SK-N-SH (cell line): Measurements from ENCODE around the gene KNCN. TPM values are rescaled to one million over a fixed set of nuclear protein-coding genes. Genes with fewer than 3 reads are reported as not detected.

Source experiments
- CTCF ChIA-PET: fragments of 300-600, 350-600 bp; formaldehyde crosslinking; extraction: SDS; loops from one replicate; lab custom pipeline; 2021; lab: Yijun Ruan, JAX
- POLR2A ChIA-PET: fragments of 350-600 bp; sonication (Branson Sonifier 250); formaldehyde crosslinking; extraction: SDS; loops from one replicate; lab custom pipeline; 2020; ENCODE audit warnings: antibody characterized with exemption, inconsistent platforms; lab: Yijun Ruan, JAX
- DNase-seq: peaks from one replicate; pipeline ENCODE4 v3.0.0; 2012
- H2AFZ ChIP-seq: fragments of 200-600 bp; sonication (generic); 2 replicates; pipeline ENCODE4 v1.8.1; 2016; ENCODE audit warnings: antibody characterized with exemption, mild to moderate bottlenecking, low read depth
- H3F3A ChIP-seq: fragments of 200-600 bp; sonication (generic); replicated peaks from 2 replicates; pipeline ENCODE3; 2016; ENCODE audit warnings: antibody characterized with exemption, mild to moderate bottlenecking; ENCODE audit not compliant: insufficient read depth
- H3K27ac ChIP-seq, 2 experiments: fragments of 200-500 bp in 1 of 2; fragments of 200-600 bp in 1 of 2; sonication (Bioruptor generic) in 1 of 2; sonication (generic), shearing (Covaris generic) in 1 of 2; 2 replicates each; pipeline versions ENCODE4 v1.5.1 to v1.6.1; 2014 to 2016; ENCODE audit warnings: low read depth in 2 of 2, inconsistent platforms in 1 of 2, low read length in 1 of 2, mild to moderate bottlenecking in 1 of 2, mixed read lengths in 1 of 2
- H3K27me3 ChIP-seq: fragments of 200-600 bp; sonication (generic), shearing (Covaris generic); 2 replicates; pipeline ENCODE4 v1.6.1; 2016; ENCODE audit warnings: mixed run types; ENCODE audit not compliant: insufficient read depth
- H3K36me3 ChIP-seq, 2 experiments: fragments of 200-500 bp in 1 of 2; fragments of 200-600 bp in 1 of 2; sonication (Bioruptor generic) in 1 of 2; sonication (generic) in 1 of 2; replicated peaks in 1 of 2; 2 replicates each; pipeline versions ENCODE3 to v1.5.1; 2014 to 2016; ENCODE audit warnings: low read length in 1 of 2, mild to moderate bottlenecking in 1 of 2; ENCODE audit not compliant: insufficient read depth in 2 of 2, control insufficient read depth in 1 of 2
- H3K4me1 ChIP-seq, 2 experiments: fragments of 200-500 bp in 1 of 2; fragments of 200-600 bp in 1 of 2; sonication (Bioruptor generic) in 1 of 2; sonication (generic), shearing (Covaris generic) in 1 of 2; 2 replicates each; pipeline versions ENCODE4 v1.5.1 to v1.6.1; 2014 to 2016; ENCODE audit warnings: low read depth in 1 of 2, low read length in 1 of 2, mixed run types in 1 of 2; ENCODE audit not compliant: insufficient read depth in 2 of 2, control insufficient read depth in 1 of 2
- H3K4me2 ChIP-seq: fragments of 200-600 bp; sonication (generic), shearing (Covaris generic); 2 replicates; pipeline ENCODE4 v1.6.1; 2017; ENCODE audit warnings: mixed run types
- H3K4me3 ChIP-seq, 2 experiments: fragments of 200-500 bp in 1 of 2; fragments of 200-600 bp in 1 of 2; sonication (Bioruptor generic) in 1 of 2; sonication (generic), shearing (Covaris generic) in 1 of 2; 2 replicates each; pipeline versions ENCODE4 v1.5.1 to v1.8.1; 2014 to 2016; ENCODE audit warnings: low read depth in 2 of 2, inconsistent platforms in 1 of 2, low read length in 1 of 2, mild to moderate bottlenecking in 1 of 2, mixed read lengths in 1 of 2, moderate library complexity in 1 of 2
- H3K79me2 ChIP-seq: fragments of 200-600 bp; sonication (generic); 2 replicates; pipeline ENCODE4 v1.8.1; 2017; ENCODE audit warnings: mild to moderate bottlenecking; ENCODE audit not compliant: insufficient read depth
- H3K9ac ChIP-seq: fragments of 200-600 bp; sonication (generic); 2 replicates; pipeline ENCODE4 v1.6.1; 2017; ENCODE audit warnings: mixed run types
- H3K9me2 ChIP-seq: fragments of 200-600 bp; sonication (generic); 2 replicates; pipeline ENCODE4 v1.6.1; 2017; ENCODE audit warnings: mixed run types
- H3K9me3 ChIP-seq: fragments of 200-600 bp; sonication (generic); 2 replicates; pipeline ENCODE4 v1.6.1; 2017; ENCODE audit warnings: mixed run types, mild to moderate bottlenecking, moderate library complexity
- H4K20me1 ChIP-seq: fragments of 200-600 bp; sonication (generic); 2 replicates; pipeline ENCODE4 v1.6.1; 2017; ENCODE audit warnings: mild to moderate bottlenecking, mixed run types; ENCODE audit not compliant: insufficient read depth
- ELF1 ChIP-seq: IDR thresholded peaks from 2 replicates; pipeline ENCODE4 v1.4.0; 2012
- EP300 ChIP-seq, 2 experiments: IDR thresholded peaks; 2 replicates each; pipeline versions ENCODE4 v1.4.0 to v1.6.1; 2012; ENCODE audit warnings: borderline replicate concordance in 1 of 2, low read depth in 1 of 2, low read length in 1 of 2
- EZH2phosphoT487 ChIP-seq: fragments of 200-600 bp; sonication (generic); IDR thresholded peaks from 2 replicates; pipeline ENCODE4 v1.6.1; 2017; ENCODE audit warnings: low read depth, mixed run types, mild to moderate bottlenecking, antibody characterized with exemption, moderate library complexity, borderline replicate concordance
- FOXJ3 ChIP-seq: sonication (generic); formaldehyde crosslinking; IDR thresholded peaks from 2 replicates; pipeline ENCODE4 v1.5.1; 2020; ENCODE audit warnings: mild to moderate bottlenecking, missing genetic modification reagents
- FOXM1 ChIP-seq: IDR thresholded peaks from 2 replicates; pipeline ENCODE4 v1.4.0; 2012; ENCODE audit warnings: low read depth, mild to moderate bottlenecking
- GABPA ChIP-seq: IDR thresholded peaks from 2 replicates; pipeline ENCODE4 v1.4.0; 2012; ENCODE audit warnings: low read depth, mild to moderate bottlenecking
- GATA2 ChIP-seq: sonication (generic); formaldehyde crosslinking; IDR thresholded peaks from 2 replicates; pipeline ENCODE4 v1.5.0; 2020; ENCODE audit warnings: mild to moderate bottlenecking, missing genetic modification reagents
- JUND ChIP-seq: IDR thresholded peaks from 2 replicates; pipeline ENCODE4 v1.4.0; 2012
- MEF2A ChIP-seq: IDR thresholded peaks from 2 replicates; pipeline ENCODE4 v1.4.0; 2012; ENCODE audit warnings: low read depth, borderline replicate concordance
- NFIC ChIP-seq: IDR thresholded peaks from 2 replicates; pipeline ENCODE4 v1.4.0; 2012; ENCODE audit warnings: borderline replicate concordance
- NRF1 ChIP-seq: IDR thresholded peaks from 2 replicates; pipeline ENCODE4 v1.6.1; 2012; ENCODE audit warnings: low read depth, mild to moderate bottlenecking, low read length
- RCOR1 ChIP-seq: fragments of 150-350 bp; IDR thresholded peaks from 2 replicates; pipeline ENCODE4 v1.6.1; 2017; ENCODE audit warnings: antibody characterized with exemption, low read length
- RFX5 ChIP-seq: IDR thresholded peaks from 2 replicates; pipeline ENCODE4 v1.6.1; 2012; ENCODE audit warnings: mild to moderate bottlenecking, improper control_type of control experiment, low read length
- RXRA ChIP-seq: IDR thresholded peaks from 2 replicates; pipeline ENCODE4 v1.4.0; 2012; ENCODE audit warnings: low read depth, mild to moderate bottlenecking, borderline replicate concordance
- SIN3A ChIP-seq: IDR thresholded peaks from 2 replicates; pipeline ENCODE4 v1.6.1; 2012; ENCODE audit warnings: low read depth, mild to moderate bottlenecking, low read length, moderate library complexity, borderline replicate concordance
- TAF1 ChIP-seq: IDR thresholded peaks from 2 replicates; pipeline ENCODE4 v1.6.1; 2012; ENCODE audit warnings: low read depth, mild to moderate bottlenecking, low read length, moderate library complexity, borderline replicate concordance
- USF1 ChIP-seq: IDR thresholded peaks from 2 replicates; pipeline ENCODE4 v1.4.0; 2012; ENCODE audit warnings: low read depth, borderline replicate concordance
- WGBS: methylation state at CpG from one replicate; pipeline ENCODE4 v1.1.6; 2017; ENCODE audit warnings: low lambda C conversion rate; 5-methylcytosine and 5-hydroxymethylcytosine counted together
- polyA plus RNA-seq, 3 experiments: library from polyadenylated mRNA; depleted of rRNA; stranded (reverse); fragments of >200 nt; gene quantifications; 2 replicates each; pipeline ENCODE4 v1.2.3, GENCODE V29; 2012
- TF ChIP-seq, protein P1 (sequence below): IDR thresholded peaks from 2 replicates; pipeline ENCODE4 v1.6.1; 2012; ENCODE audit warnings: mild to moderate bottlenecking, low read depth, low read length, moderate library complexity
- TF ChIP-seq, protein P2 (sequence below): fragments of 150-350 bp; IDR thresholded peaks from 2 replicates; pipeline ENCODE4 v1.6.1; 2016; ENCODE audit warnings: mild to moderate bottlenecking, low read depth, low read length

The KNCN gene
- polyA plus RNA-seq, 1 of the 3 experiments (the other 2 are of a cell fraction), result not detected

GRCh38 chr1:46581681-46582455 lies 30.4 kb upstream of the KNCN start:
- Histone ChIP-seq H3F3A (no peaks in the 10 kb centered on the region), H3K36me3 (peaks cover 16 to 47% of the 10 kb centered on the region in 2 experiments), H3K4me2 (no peak overlapping the region), H2AFZ (no peak overlapping the region), H3K79me2 (no peaks in the 10 kb centered on the region), H4K20me1 (no peaks in the 10 kb centered on the region), H3K9ac (no peak overlapping the region), H3K4me1 (no peaks in the 10 kb centered on the region), H3K9me2 (no peaks in the 10 kb centered on the region), H3K4me3 (no peak overlapping the region), H3K27me3 (no peaks in the 10 kb centered on the region), H3K27ac (no peak overlapping the region), H3K9me3 (no peaks in the 10 kb centered on the region)
- POLR2A ChIA-PET, result no interaction called here
- TF ChIP-seq SIN3A (no peak), NRF1 (no peak), USF1 (no peak)
- TF ChIP-seq, protein P1, sequence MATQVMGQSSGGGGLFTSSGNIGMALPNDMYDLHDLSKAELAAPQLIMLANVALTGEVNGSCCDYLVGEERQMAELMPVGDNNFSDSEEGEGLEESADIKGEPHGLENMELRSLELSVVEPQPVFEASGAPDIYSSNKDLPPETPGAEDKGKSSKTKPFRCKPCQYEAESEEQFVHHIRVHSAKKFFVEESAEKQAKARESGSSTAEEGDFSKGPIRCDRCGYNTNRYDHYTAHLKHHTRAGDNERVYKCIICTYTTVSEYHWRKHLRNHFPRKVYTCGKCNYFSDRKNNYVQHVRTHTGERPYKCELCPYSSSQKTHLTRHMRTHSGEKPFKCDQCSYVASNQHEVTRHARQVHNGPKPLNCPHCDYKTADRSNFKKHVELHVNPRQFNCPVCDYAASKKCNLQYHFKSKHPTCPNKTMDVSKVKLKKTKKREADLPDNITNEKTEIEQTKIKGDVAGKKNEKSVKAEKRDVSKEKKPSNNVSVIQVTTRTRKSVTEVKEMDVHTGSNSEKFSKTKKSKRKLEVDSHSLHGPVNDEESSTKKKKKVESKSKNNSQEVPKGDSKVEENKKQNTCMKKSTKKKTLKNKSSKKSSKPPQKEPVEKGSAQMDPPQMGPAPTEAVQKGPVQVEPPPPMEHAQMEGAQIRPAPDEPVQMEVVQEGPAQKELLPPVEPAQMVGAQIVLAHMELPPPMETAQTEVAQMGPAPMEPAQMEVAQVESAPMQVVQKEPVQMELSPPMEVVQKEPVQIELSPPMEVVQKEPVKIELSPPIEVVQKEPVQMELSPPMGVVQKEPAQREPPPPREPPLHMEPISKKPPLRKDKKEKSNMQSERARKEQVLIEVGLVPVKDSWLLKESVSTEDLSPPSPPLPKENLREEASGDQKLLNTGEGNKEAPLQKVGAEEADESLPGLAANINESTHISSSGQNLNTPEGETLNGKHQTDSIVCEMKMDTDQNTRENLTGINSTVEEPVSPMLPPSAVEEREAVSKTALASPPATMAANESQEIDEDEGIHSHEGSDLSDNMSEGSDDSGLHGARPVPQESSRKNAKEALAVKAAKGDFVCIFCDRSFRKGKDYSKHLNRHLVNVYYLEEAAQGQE, result no peak
- TF ChIP-seq, protein P2, sequence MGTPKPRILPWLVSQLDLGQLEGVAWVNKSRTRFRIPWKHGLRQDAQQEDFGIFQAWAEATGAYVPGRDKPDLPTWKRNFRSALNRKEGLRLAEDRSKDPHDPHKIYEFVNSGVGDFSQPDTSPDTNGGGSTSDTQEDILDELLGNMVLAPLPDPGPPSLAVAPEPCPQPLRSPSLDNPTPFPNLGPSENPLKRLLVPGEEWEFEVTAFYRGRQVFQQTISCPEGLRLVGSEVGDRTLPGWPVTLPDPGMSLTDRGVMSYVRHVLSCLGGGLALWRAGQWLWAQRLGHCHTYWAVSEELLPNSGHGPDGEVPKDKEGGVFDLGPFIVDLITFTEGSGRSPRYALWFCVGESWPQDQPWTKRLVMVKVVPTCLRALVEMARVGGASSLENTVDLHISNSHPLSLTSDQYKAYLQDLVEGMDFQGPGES, result no peak
- DNase-seq, result no peak
- WGBS, result 86% methylated on average over 4 of the region's 4 CpGs
- CTCF ChIA-PET, result interaction anchor here (1.0 to 1.3 kb wide), 2 partner anchors 38 to 139 kb away, joined by 3 to 4 read pairs; no protein-coding TSS in a partner anchor

- Histone ChIP-seq H2AFZ (no peak overlapping the region), H3K9ac (no peak overlapping the region), H3K4me3 (no peak overlapping the region)
- TF ChIP-seq EP300 (IDR thresholded peaks at IDR 0.05; ENCODE audit: borderline replicate concordance in 1 of 2, low read depth in 1 of 2, low read length in 1 of 2) (no peak), TAF1 (no peak), RCOR1 (no peak), FOXJ3 (CRISPR knock-in tag) (no peak), NFIC (no peak), GABPA (no peak), SIN3A (no peak), JUND (no peak), MEF2A (no peak), ELF1 (no peak), RXRA (no peak), GATA2 (CRISPR knock-in tag) (no peak), RFX5 (no peak), NRF1 (no peak), EZH2phosphoT487 (no peak), FOXM1 (no peak)
- TF ChIP-seq, protein P2, result no peak
- TF ChIP-seq, all 33 proteins: peak for 0
- Histone ChIP-seq H3K36me3 (peaks cover 16 to 45% of the 10 kb centered on the region in 2 experiments), H3K9me3 (no peaks in the 10 kb centered on the region), H3K4me1 (no peaks in the 10 kb centered on the region), H4K20me1 (no peaks in the 10 kb centered on the region), H3K27me3 (no peaks in the 10 kb centered on the region), H3K79me2 (no peaks in the 10 kb centered on the region), H3K9me2 (no peaks in the 10 kb centered on the region), H3F3A (no peaks in the 10 kb centered on the region), H3K4me2 (no peak overlapping the region), H3K27ac (no peak overlapping the region)
- ChIA-PET CTCF (interaction anchor here (0.6 to 1.2 kb wide), 2 partner anchors 19 to 24 kb away, joined by 3 to 4 read pairs; partner anchors contain the start of gene MKNK1), POLR2A (no interaction called here)
- no peak for DNase-seq
- WGBS, result 92% methylated on average over 6 of the region's 6 CpGs
Observed at GRCh38 chr1:46580140-46580903, 28.9 kb upstream of the KNCN start.
